WTC11 (cell line): ENCODE measurements around the gene RPP21. TPM values are rescaled to one million over a fixed set of nuclear protein-coding genes. Genes with fewer than 3 reads are reported as not detected.

ENCODE experiments used
- ATAC-seq: fragments of 200-7000 bp; cut with Tn5 transposase; 2 replicates; pipeline ENCODE4 v1.10.0; 2021; ENCODE audit warnings: mild to moderate bottlenecking, moderate library complexity
- CTCF ChIA-PET: fragments of 300-600 bp; sonication (Branson Sonifier 250); formaldehyde crosslinking; loops from one replicate; lab custom pipeline; 2021; ENCODE audit warnings: antibody characterized with exemption; lab: Charles Lee
- POLR2A ChIA-PET: fragments of 350-600 bp; sonication (Branson Sonifier 250); formaldehyde crosslinking; loops from one replicate; lab custom pipeline; 2021; ENCODE audit warnings: antibody characterized with exemption; lab: Charles Lee
- DNase-seq: peaks from one replicate; pipeline ENCODE4 v3.0.0; 2021; ENCODE audit warnings: low spot score
- H3K27ac Mint-ChIP-seq: 2 replicates; pipeline ENCODE4 v1.8.0; 2021; ENCODE audit warnings: mixed read lengths
- H3K27me3 Mint-ChIP-seq: 2 replicates; pipeline ENCODE4 v1.8.0; 2021; ENCODE audit warnings: low read depth, mild to moderate bottlenecking, moderate library complexity, mixed read lengths
- H3K36me3 Mint-ChIP-seq: 2 replicates; pipeline ENCODE4 v1.8.0; 2021; ENCODE audit warnings: mixed read lengths
- H3K4me1 Mint-ChIP-seq: 2 replicates; pipeline ENCODE4 v1.8.0; 2022; ENCODE audit warnings: mixed read lengths
- H3K4me3 Mint-ChIP-seq: 2 replicates; pipeline ENCODE4 v1.8.0; 2021; ENCODE audit warnings: mild to moderate bottlenecking, moderate library complexity, mixed read lengths
- H3K9me3 Mint-ChIP-seq: 2 replicates; pipeline ENCODE4 v1.8.0; 2021; ENCODE audit warnings: mixed read lengths
- ATF1 ChIP-seq: sonication (generic); formaldehyde crosslinking; IDR thresholded peaks from 2 replicates; pipeline ENCODE4 v1.8.1; 2023; ENCODE audit warnings: mild to moderate bottlenecking, moderate library complexity, missing genetic modification reagents
- CREM ChIP-seq: sonication (generic); formaldehyde crosslinking; IDR thresholded peaks from 2 replicates; pipeline ENCODE4 v1.8.1; 2022; ENCODE audit warnings: mild to moderate bottlenecking, missing genetic modification reagents, moderate library complexity
- ELF4 ChIP-seq: sonication (generic); formaldehyde crosslinking; IDR thresholded peaks from 2 replicates; pipeline ENCODE4 v1.8.1; 2022; ENCODE audit warnings: low read depth, mild to moderate bottlenecking, moderate library complexity, missing genetic modification reagents
- ESRRA ChIP-seq: sonication (generic); formaldehyde crosslinking; IDR thresholded peaks from 2 replicates; pipeline ENCODE4 v1.8.1; 2022; ENCODE audit warnings: mild to moderate bottlenecking, missing genetic modification reagents, borderline replicate concordance
- HMGA2 ChIP-seq: fragments of 250-450 bp; sonication (Bioruptor Pico); IDR thresholded peaks from 2 replicates; pipeline ENCODE4 v1.4.0; 2021; ENCODE audit warnings: mild to moderate bottlenecking, moderate library complexity
- JAZF1 ChIP-seq: fragments of 250-450 bp; sonication (Bioruptor Pico); IDR thresholded peaks from 2 replicates; pipeline ENCODE4 v1.9.0; 2021; ENCODE audit warnings: moderate library complexity, mild to moderate bottlenecking, inconsistent platforms
- KAT7 ChIP-seq: sonication (generic); formaldehyde crosslinking; IDR thresholded peaks from 2 replicates; pipeline ENCODE4 v1.8.1; 2023; ENCODE audit warnings: missing genetic modification reagents, mild to moderate bottlenecking, borderline replicate concordance
- NFE2L1 ChIP-seq: sonication (generic); formaldehyde crosslinking; IDR thresholded peaks from 2 replicates; pipeline ENCODE4 v1.8.1; 2023; ENCODE audit warnings: missing genetic modification reagents
- NR2C2 ChIP-seq: sonication (generic); formaldehyde crosslinking; IDR thresholded peaks from 2 replicates; pipeline ENCODE4 v1.8.0; 2022; ENCODE audit warnings: mild to moderate bottlenecking, missing genetic modification reagents
- OVOL2 ChIP-seq: fragments of 250-450 bp; sonication (Bioruptor Pico); IDR thresholded peaks from 2 replicates; pipeline ENCODE4 v1.9.0; 2021; ENCODE audit warnings: mild to moderate bottlenecking, borderline replicate concordance
- PRDM15 ChIP-seq: sonication (generic); formaldehyde crosslinking; IDR thresholded peaks from 2 replicates; pipeline ENCODE4 v1.8.0; 2022; ENCODE audit warnings: missing genetic modification reagents
- PRRX2 ChIP-seq: fragments of 250-450 bp; sonication (Bioruptor Pico); IDR thresholded peaks from 2 replicates; pipeline ENCODE4 v1.8.0; 2021; ENCODE audit warnings: mild to moderate bottlenecking
- RORB ChIP-seq: fragments of 250-450 bp; sonication (Bioruptor Pico); IDR thresholded peaks from 2 replicates; pipeline ENCODE4 v1.9.0; 2021; ENCODE audit warnings: mild to moderate bottlenecking
- SP1 ChIP-seq: sonication (generic); formaldehyde crosslinking; conservative IDR thresholded peaks from 2 replicates; pipeline ENCODE4 v1.8.1; 2022; ENCODE audit warnings: missing genetic modification reagents
- STAT6 ChIP-seq: sonication (generic); formaldehyde crosslinking; conservative IDR thresholded peaks from 2 replicates; pipeline ENCODE4 v1.8.1; 2023; ENCODE audit warnings: mild to moderate bottlenecking, low read depth, missing genetic modification reagents, moderate library complexity
- TP53 ChIP-seq: sonication (generic); formaldehyde crosslinking; IDR thresholded peaks from 2 replicates; pipeline ENCODE4 v1.8.1; 2023; ENCODE audit warnings: mild to moderate bottlenecking, missing genetic modification reagents
- ZBTB21 ChIP-seq: sonication (generic); formaldehyde crosslinking; IDR thresholded peaks from 2 replicates; pipeline ENCODE4 v1.8.1; 2023; ENCODE audit warnings: mild to moderate bottlenecking, missing genetic modification reagents, borderline replicate concordance
- ZNF219 ChIP-seq: sonication (generic); formaldehyde crosslinking; IDR thresholded peaks from 2 replicates; pipeline ENCODE4 v1.8.0; 2023; ENCODE audit warnings: missing genetic modification reagents, mild to moderate bottlenecking, borderline replicate concordance
- ZNF317 ChIP-seq: sonication (generic); formaldehyde crosslinking; IDR thresholded peaks from 2 replicates; pipeline ENCODE4 v1.8.1; 2023; ENCODE audit warnings: low read depth, mild to moderate bottlenecking, moderate library complexity, missing genetic modification reagents, borderline replicate concordance
- ZNF423 ChIP-seq: fragments of 250-450 bp; sonication (Bioruptor Pico); IDR thresholded peaks from 2 replicates; pipeline ENCODE4 v2.1.2; 2022; ENCODE audit warnings: mild to moderate bottlenecking, moderate library complexity
- ZNF671 ChIP-seq: fragments of 250-450 bp; sonication (Bioruptor Pico); IDR thresholded peaks from 2 replicates; pipeline ENCODE4 v1.8.0; 2021; ENCODE audit warnings: mild to moderate bottlenecking
- total RNA-seq: library from RNA; stranded (reverse); gene quantifications from 3 replicates; pipeline ENCODE4 v1.2.3, GENCODE V29; 2021
- TF ChIP-seq, protein P1 (sequence below): fragments of 250-450 bp; sonication (Bioruptor Pico); IDR thresholded peaks from 2 replicates; pipeline ENCODE4 v1.9.0; 2021; ENCODE audit warnings: moderate library complexity, mild to moderate bottlenecking, inconsistent platforms, borderline replicate concordance
- TF ChIP-seq, protein P2 (sequence below): sonication (generic); formaldehyde crosslinking; IDR thresholded peaks from 2 replicates; pipeline ENCODE4 v1.8.0; 2023; ENCODE audit warnings: missing genetic modification reagents
- TF ChIP-seq, protein P3 (sequence below): sonication (generic); formaldehyde crosslinking; IDR thresholded peaks from 2 replicates; pipeline ENCODE4 v1.8.0; 2023; ENCODE audit warnings: mild to moderate bottlenecking, missing genetic modification reagents

Gene RPP21
- total RNA-seq, 1 experiment from 2014 or later = 64.1 TPM

GRCh38 chr6:30359276-30359675 is 14.3 kb downstream of the RPP21 start (continued):
- TF ChIP-seq PRDM15 (CRISPR knock-in tag) = no peak
- TF ChIP-seq OVOL2 (CRISPR knock-in tag) = no peak
- TF ChIP-seq ATF1 = no peak
- TF ChIP-seq ZBTB21 = no peak
- TF ChIP-seq RORB (CRISPR knock-in tag) = no peak
- TF ChIP-seq STAT6 = no peak
- TF ChIP-seq ZNF671 (CRISPR knock-in tag) = no peak

DNA sequence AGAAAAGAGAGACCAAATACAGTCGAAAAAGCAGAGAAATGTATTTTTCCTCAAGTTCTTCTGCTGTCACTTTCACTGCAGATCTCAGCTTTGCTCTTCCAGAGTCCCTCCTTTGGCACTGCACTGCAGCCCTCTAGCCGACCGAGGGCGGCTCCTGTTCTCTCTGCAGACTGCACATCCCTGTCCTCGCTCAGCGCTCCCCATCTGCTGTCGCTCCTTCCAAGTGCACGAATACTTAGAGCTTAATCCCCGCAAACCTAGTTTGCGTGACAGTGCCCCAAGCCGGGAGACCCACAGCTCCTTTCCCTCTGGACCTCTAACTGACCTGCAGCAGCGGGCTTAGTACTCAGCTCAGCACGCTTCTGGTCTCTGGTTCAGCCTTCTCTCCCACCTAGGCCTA is 15.2 kb downstream of the RPP21 start:
- ATAC-seq (no peak), DNase-seq (no peak)
- H3K36me3 Mint-ChIP-seq = no peaks in the 10 kb centered on the region
- no peak overlapping the region for H3K4me3 Mint-ChIP-seq
- peaks cover 12% of the 10 kb centered on the region for H3K4me1 Mint-ChIP-seq
- H3K27me3 Mint-ChIP-seq = peaks cover 49% of the 10 kb centered on the region
- no peak overlapping the region for H3K27ac Mint-ChIP-seq
- TF ChIP-seq PRRX2 (CRISPR knock-in tag) (no peak), NFE2L1 (CRISPR knock-in tag) (no peak), ELF4 (no peak), OVOL2 (CRISPR knock-in tag) (no peak), JAZF1 (CRISPR knock-in tag) (no peak), ZNF317 (CRISPR knock-in tag) (no peak), CREM (CRISPR knock-in tag) (no peak), HMGA2 (no peak), NR2C2 (CRISPR knock-in tag) (no peak), ESRRA (no peak), SP1 (CRISPR knock-in tag) (no peak), TP53 (CRISPR knock-in tag) (no peak), KAT7 (no peak), RORB (CRISPR knock-in tag) (no peak), ZNF219 (CRISPR knock-in tag) (no peak), ZNF423 (CRISPR knock-in tag) (no peak)
- TF ChIP-seq, protein P1, sequence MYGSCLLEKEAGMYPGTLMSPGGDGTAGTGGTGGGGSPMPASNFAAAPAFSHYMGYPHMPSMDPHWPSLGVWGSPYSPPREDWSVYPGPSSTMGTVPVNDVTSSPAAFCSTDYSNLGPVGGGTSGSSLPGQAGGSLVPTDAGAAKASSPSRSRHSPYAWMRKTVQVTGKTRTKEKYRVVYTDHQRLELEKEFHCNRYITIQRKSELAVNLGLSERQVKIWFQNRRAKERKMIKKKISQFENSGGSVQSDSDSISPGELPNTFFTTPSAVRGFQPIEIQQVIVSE = no peak
- TF ChIP-seq, protein P2, sequence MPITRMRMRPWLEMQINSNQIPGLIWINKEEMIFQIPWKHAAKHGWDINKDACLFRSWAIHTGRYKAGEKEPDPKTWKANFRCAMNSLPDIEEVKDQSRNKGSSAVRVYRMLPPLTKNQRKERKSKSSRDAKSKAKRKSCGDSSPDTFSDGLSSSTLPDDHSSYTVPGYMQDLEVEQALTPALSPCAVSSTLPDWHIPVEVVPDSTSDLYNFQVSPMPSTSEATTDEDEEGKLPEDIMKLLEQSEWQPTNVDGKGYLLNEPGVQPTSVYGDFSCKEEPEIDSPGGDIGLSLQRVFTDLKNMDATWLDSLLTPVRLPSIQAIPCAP (CRISPR knock-in tag) = no peak
- TF ChIP-seq, protein P3, sequence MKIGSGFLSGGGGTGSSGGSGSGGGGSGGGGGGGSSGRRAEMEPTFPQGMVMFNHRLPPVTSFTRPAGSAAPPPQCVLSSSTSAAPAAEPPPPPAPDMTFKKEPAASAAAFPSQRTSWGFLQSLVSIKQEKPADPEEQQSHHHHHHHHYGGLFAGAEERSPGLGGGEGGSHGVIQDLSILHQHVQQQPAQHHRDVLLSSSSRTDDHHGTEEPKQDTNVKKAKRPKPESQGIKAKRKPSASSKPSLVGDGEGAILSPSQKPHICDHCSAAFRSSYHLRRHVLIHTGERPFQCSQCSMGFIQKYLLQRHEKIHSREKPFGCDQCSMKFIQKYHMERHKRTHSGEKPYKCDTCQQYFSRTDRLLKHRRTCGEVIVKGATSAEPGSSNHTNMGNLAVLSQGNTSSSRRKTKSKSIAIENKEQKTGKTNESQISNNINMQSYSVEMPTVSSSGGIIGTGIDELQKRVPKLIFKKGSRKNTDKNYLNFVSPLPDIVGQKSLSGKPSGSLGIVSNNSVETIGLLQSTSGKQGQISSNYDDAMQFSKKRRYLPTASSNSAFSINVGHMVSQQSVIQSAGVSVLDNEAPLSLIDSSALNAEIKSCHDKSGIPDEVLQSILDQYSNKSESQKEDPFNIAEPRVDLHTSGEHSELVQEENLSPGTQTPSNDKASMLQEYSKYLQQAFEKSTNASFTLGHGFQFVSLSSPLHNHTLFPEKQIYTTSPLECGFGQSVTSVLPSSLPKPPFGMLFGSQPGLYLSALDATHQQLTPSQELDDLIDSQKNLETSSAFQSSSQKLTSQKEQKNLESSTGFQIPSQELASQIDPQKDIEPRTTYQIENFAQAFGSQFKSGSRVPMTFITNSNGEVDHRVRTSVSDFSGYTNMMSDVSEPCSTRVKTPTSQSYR = no peak
- CTCF ChIA-PET = interaction anchor here (0.9 to 3.6 kb wide), 6 partner anchors 34 to 185 kb away, joined by 3 to 75 read pairs (median 4); no protein-coding TSS in a partner anchor
- peaks cover 6% of the 10 kb centered on the region for H3K9me3 Mint-ChIP-seq
- POLR2A ChIA-PET = no interaction called here
